ENCODE measurements around the gene ELAC2. TPM values are rescaled to one million over a fixed set of nuclear protein-coding genes. Genes with fewer than 3 reads are reported as not detected.
A peak's percentile ranks its signal among the peaks of the same experiment; 100 is the strongest.

ELAC2 gene
- polyA plus RNA-seq, 3 donors: 24.2 to 39.6 (median 26.0) TPM

GRCh38 chr17:13010959-13011358 is 6.9 kb downstream of the ELAC2 start:
- peaks cover 84 to 90% of the 10 kb centered on the region in 2 donors for H3K36me3 Mint-ChIP-seq
- no peaks in the 10 kb centered on the region for H3K4me1 Mint-ChIP-seq

GRCh38 chr17:13008461-13008860 is 9.4 kb downstream of the ELAC2 start:
- H3K27me3 Mint-ChIP-seq (ENCODE audit: low read depth in 3 of 3): no peaks in the 10 kb centered on the region
- H3K9me3 Mint-ChIP-seq: no peaks in the 10 kb centered on the region
- H3K9me3 ChIP-seq (replicated peaks in 1 of 2; ENCODE audit: control insufficient read depth in 1 of 2, insufficient read depth in 1 of 2, low read length in 2 of 2): no peaks in the 10 kb centered on the region

More at GRCh38 chr17:13010959-13011358, 6.9 kb downstream of the ELAC2 start:
- no peaks in the 10 kb centered on the region for H4K20me1 ChIP-seq (ENCODE audit: insufficient read depth, low read length)
- H3K79me2 ChIP-seq (ENCODE audit: insufficient read depth, low read length): no peaks in the 10 kb centered on the region
- H3K9me3 Mint-ChIP-seq: no peaks in the 10 kb centered on the region
- intact Hi-C loops (cut with micrococcal nuclease): no loop called here
- no peak overlapping the region for H3K4me2 ChIP-seq (replicated peaks; ENCODE audit: extremely low read depth, low read length, poor library complexity, severe bottlenecking)
- no peak overlapping the region for H3K4me3 Mint-ChIP-seq
- no peak overlapping the region for H3K9ac ChIP-seq (ENCODE audit: insufficient read depth, low read length, poor library complexity, severe bottlenecking)
- H3K27ac Mint-ChIP-seq: no peak overlapping the region
- no peak for DNase-seq
- H3K9me3 ChIP-seq (replicated peaks in 1 of 2; ENCODE audit: control insufficient read depth in 1 of 2, insufficient read depth in 1 of 2, low read length in 2 of 2): no peaks in the 10 kb centered on the region
- H3K27ac ChIP-seq (ENCODE audit: low read depth in 1 of 2, low read length in 2 of 2): no peak overlapping the region
- no peaks in the 10 kb centered on the region for H3K27me3 ChIP-seq (ENCODE audit: control insufficient read depth in 2 of 2, insufficient read depth in 2 of 2, low read length in 2 of 2)
- H3K4me3 ChIP-seq (replicated peaks in 1 of 3; ENCODE audit: low read depth in 2 of 3, low read length in 3 of 3): no peak overlapping the region
- no peak overlapping the region for H2AFZ ChIP-seq (ENCODE audit: insufficient read depth, low read depth, low read length, poor library complexity, severe bottlenecking)
- H3K27me3 Mint-ChIP-seq (ENCODE audit: low read depth in 3 of 3): peaks cover 0 to 2% (median 0%) of the 10 kb centered on the region in 3 donors
- H3K36me3 ChIP-seq (replicated peaks in 1 of 2; ENCODE audit: control insufficient read depth in 1 of 2, insufficient read depth in 2 of 2, low read length in 2 of 2): peaks cover 67 to 97% of the 10 kb centered on the region in 2 donors
- H3K4me1 ChIP-seq (ENCODE audit: control insufficient read depth in 1 of 2, insufficient read depth in 2 of 2, low read length in 2 of 2): no peaks in the 10 kb centered on the region
- 94% methylated on average over 6 of the region's 7 CpGs for WGBS (ENCODE audit: insufficient coverage)
- TF ChIP-seq CTCF (IDR thresholded peaks at IDR 0.05): no peak

More at GRCh38 chr17:13008461-13008860, 9.4 kb downstream of the ELAC2 start:
- Histone ChIP-seq H3K9ac (ENCODE audit: insufficient read depth, low read length, poor library complexity, severe bottlenecking) (no peak overlapping the region), H2AFZ (ENCODE audit: insufficient read depth, low read depth, low read length, poor library complexity, severe bottlenecking) (no peak overlapping the region), H3K27ac (ENCODE audit: low read depth in 1 of 2, low read length in 2 of 2) (no peak overlapping the region), H3K79me2 (ENCODE audit: insufficient read depth, low read length) (no peaks in the 10 kb centered on the region), H3K4me1 (ENCODE audit: control insufficient read depth in 1 of 2, insufficient read depth in 2 of 2, low read length in 2 of 2) (no peaks in the 10 kb centered on the region), H4K20me1 (ENCODE audit: insufficient read depth, low read length) (peaks cover under 1% of the 10 kb centered on the region), H3K27me3 (ENCODE audit: control insufficient read depth in 2 of 2, insufficient read depth in 2 of 2, low read length in 2 of 2) (no peaks in the 10 kb centered on the region), H3K4me3 (replicated peaks in 1 of 3; ENCODE audit: low read depth in 2 of 3, low read length in 3 of 3) (no peak overlapping the region), H3K4me2 (replicated peaks; ENCODE audit: extremely low read depth, low read length, poor library complexity, severe bottlenecking) (no peak overlapping the region), H3K36me3 (replicated peaks in 1 of 2; ENCODE audit: control insufficient read depth in 1 of 2, insufficient read depth in 2 of 2, low read length in 2 of 2) (peaks cover 66 to 97% of the 10 kb centered on the region in 2 donors)
- intact Hi-C loops (cut with micrococcal nuclease): no loop called here
- 100% methylated on average over 7 of the region's 8 CpGs for WGBS (ENCODE audit: insufficient coverage)
- no peak for DNase-seq
- TF ChIP-seq CTCF (IDR thresholded peaks at IDR 0.05): no peak
- no peaks in the 10 kb centered on the region for H3K4me1 Mint-ChIP-seq
- H3K36me3 Mint-ChIP-seq: peaks cover 65 to 82% of the 10 kb centered on the region in 2 donors
- no peak overlapping the region for H3K4me3 Mint-ChIP-seq
- H3K27ac Mint-ChIP-seq: peak overlapping the region in 2 of 7 donors; percentile 46 to 56

Data from CD14-positive monocyte (primary cell).